H9 (cell line): ENCODE results near the gene DLG2. TPM values are rescaled to one million over a fixed set of nuclear protein-coding genes. Genes with fewer than 3 reads are reported as not detected.

ENCODE experiments used
- DNase-seq: peaks from one replicate; pipeline ENCODE4 v3.0.0-alpha.2; 2017
- H2AFZ ChIP-seq: one replicate; pipeline ENCODE4 v1.6.1; 2013; ENCODE audit warnings: mild to moderate bottlenecking, low read length, control low read depth, moderate library complexity
- H2AK5ac ChIP-seq: 2 replicates; pipeline ENCODE4 v1.6.1; 2013; ENCODE audit warnings: low read length, control low read depth, mixed read lengths; ENCODE audit not compliant: insufficient read length
- H2BK120ac ChIP-seq: one replicate; pipeline ENCODE4 v1.6.1; 2013; ENCODE audit warnings: low read depth, mild to moderate bottlenecking, low read length, control low read depth, inconsistent platforms; ENCODE audit not compliant: poor library complexity, severe bottlenecking
- H2BK12ac ChIP-seq: 2 replicates; pipeline ENCODE4 v1.6.1; 2013; ENCODE audit warnings: low read length, control low read depth, mixed read lengths, low read depth; ENCODE audit not compliant: insufficient read length
- H2BK15ac ChIP-seq: 2 replicates; pipeline ENCODE4 v1.6.1; 2013; ENCODE audit warnings: low read depth, low read length, control low read depth
- H2BK20ac ChIP-seq: one replicate; pipeline ENCODE4 v1.6.1; 2013; ENCODE audit warnings: low read depth, mild to moderate bottlenecking, low read length, control low read depth, inconsistent platforms; ENCODE audit not compliant: poor library complexity, severe bottlenecking
- H2BK5ac ChIP-seq: 2 replicates; pipeline ENCODE4 v1.6.1; 2013; ENCODE audit warnings: low read length, control low read depth, mixed read lengths; ENCODE audit not compliant: insufficient read length
- H3K14ac ChIP-seq: 2 replicates; pipeline ENCODE4 v1.6.1; 2013; ENCODE audit warnings: low read length, control low read depth; ENCODE audit not compliant: insufficient read depth
- H3K18ac ChIP-seq: 2 replicates; pipeline ENCODE4 v1.6.1; 2013; ENCODE audit warnings: low read depth, mild to moderate bottlenecking, mixed read lengths, low read length, control low read depth; ENCODE audit not compliant: insufficient read length
- H3K23ac ChIP-seq: 2 replicates; pipeline ENCODE4 v1.6.1; 2013; ENCODE audit warnings: low read length, control low read depth, mixed read lengths, low read depth; ENCODE audit not compliant: insufficient read length
- H3K23me2 ChIP-seq: 2 replicates; pipeline ENCODE4 v1.6.1; 2013; ENCODE audit warnings: low read depth, mild to moderate bottlenecking, mixed read lengths, low read length, control low read depth; ENCODE audit not compliant: insufficient read length, poor library complexity, severe bottlenecking
- H3K27ac ChIP-seq: 2 replicates; pipeline ENCODE4 v1.5.1; 2013; ENCODE audit warnings: low read length, control low read depth, mixed read lengths, low read depth; ENCODE audit not compliant: insufficient read length
- H3K27me3 ChIP-seq: 2 replicates; pipeline ENCODE4 v1.6.1; 2013; ENCODE audit warnings: low read length, control low read depth, inconsistent platforms; ENCODE audit not compliant: insufficient read depth
- H3K4ac ChIP-seq: 2 replicates; pipeline ENCODE4 v1.6.1; 2013; ENCODE audit warnings: low read depth, mild to moderate bottlenecking, control low read depth, inconsistent platforms, low read length, moderate library complexity
- H3K4me1 ChIP-seq: 2 replicates; pipeline ENCODE4 v1.6.1; 2013; ENCODE audit warnings: low read length, control low read depth, inconsistent platforms; ENCODE audit not compliant: insufficient read depth
- H3K4me2 ChIP-seq: 2 replicates; pipeline ENCODE4 v1.6.1; 2013; ENCODE audit warnings: low read length, control low read depth, mixed read lengths; ENCODE audit not compliant: insufficient read length, insufficient read depth
- H3K56ac ChIP-seq: 2 replicates; pipeline ENCODE4 v1.6.1; 2013; ENCODE audit warnings: low read depth, mild to moderate bottlenecking, mixed read lengths, low read length, control low read depth; ENCODE audit not compliant: insufficient read length
- H3K79me1 ChIP-seq: 2 replicates; pipeline ENCODE4 v1.6.1; 2013; ENCODE audit warnings: low read depth, mild to moderate bottlenecking, moderate library complexity, low read length, control low read depth, inconsistent platforms; ENCODE audit not compliant: insufficient read depth, poor library complexity, severe bottlenecking
- H3K79me2 ChIP-seq: 2 replicates; pipeline ENCODE4 v1.6.1; 2013; ENCODE audit warnings: low read length, control low read depth, inconsistent platforms; ENCODE audit not compliant: insufficient read depth
- H3K9ac ChIP-seq: 2 replicates; pipeline ENCODE4 v1.6.1; 2013; ENCODE audit warnings: low read length, control low read depth, mixed read lengths; ENCODE audit not compliant: insufficient read length; ENCODE audit errors: extremely low read depth
- H3K9me3 ChIP-seq: one replicate; pipeline ENCODE4 v1.6.1; 2013; ENCODE audit warnings: low read depth, low read length, inconsistent platforms; ENCODE audit not compliant: control insufficient read depth
- H3T11ph ChIP-seq: one replicate; pipeline ENCODE4 v1.6.1; 2013; ENCODE audit warnings: mild to moderate bottlenecking, low read length, control low read depth, inconsistent platforms
- H4K20me1 ChIP-seq: one replicate; pipeline ENCODE4 v1.6.1; 2013; ENCODE audit not compliant: control insufficient read depth, insufficient read length, insufficient read depth
- H4K5ac ChIP-seq: 2 replicates; pipeline ENCODE4 v1.6.1; 2013; ENCODE audit warnings: low read depth, mild to moderate bottlenecking, mixed read lengths, low read length, control low read depth; ENCODE audit not compliant: insufficient read length
- H4K8ac ChIP-seq: replicated peaks from 2 replicates; pipeline ENCODE4 v1.6.1; 2013; ENCODE audit warnings: low read length, control low read depth, mixed read lengths, low read depth; ENCODE audit not compliant: insufficient read length
- H4K91ac ChIP-seq: 2 replicates; pipeline ENCODE4 v1.6.1; 2013; ENCODE audit warnings: low read depth, mild to moderate bottlenecking, moderate library complexity, mixed read lengths, low read length, control low read depth; ENCODE audit not compliant: insufficient read length
- H3K27ac Mint-ChIP-seq, 3 experiments: 2 replicates in 2 of 3; 3 replicates in 1 of 3; pipeline ENCODE4 v1.8.0; 2020 to 2021; ENCODE audit warnings: mixed read lengths in 3 of 3, mild to moderate bottlenecking in 1 of 3, moderate library complexity in 1 of 3
- H3K27me3 Mint-ChIP-seq: 2 replicates; pipeline ENCODE4 v1.8.0; 2021; ENCODE audit warnings: low read depth, mild to moderate bottlenecking, moderate library complexity, mixed read lengths
- H3K36me3 Mint-ChIP-seq, 3 experiments: 2 replicates in 2 of 3; 3 replicates in 1 of 3; pipeline ENCODE4 v1.8.0; 2020 to 2021; ENCODE audit warnings: low read depth in 3 of 3, mixed read lengths in 3 of 3; ENCODE audit not compliant: insufficient read depth in 1 of 3
- H3K4me1 Mint-ChIP-seq, 2 experiments: 2 replicates each; pipeline ENCODE4 v1.8.0; 2020; ENCODE audit warnings: mixed read lengths in 2 of 2
- H3K4me3 Mint-ChIP-seq, 2 experiments: 2 replicates in 1 of 2; 3 replicates in 1 of 2; pipeline ENCODE4 v1.8.0; 2020 to 2021; ENCODE audit warnings: mild to moderate bottlenecking in 2 of 2, mixed read lengths in 2 of 2, moderate library complexity in 1 of 2
- H3K9me3 Mint-ChIP-seq, 2 experiments: 2 replicates in 1 of 2; 3 replicates in 1 of 2; pipeline ENCODE4 v1.8.0; 2020; ENCODE audit warnings: mild to moderate bottlenecking in 2 of 2, mixed read lengths in 2 of 2, moderate library complexity in 1 of 2
- CTCF ChIP-seq: fragments of 200-600 bp; sonication (generic); conservative IDR thresholded peaks from 3 replicates; pipeline ENCODE4 v1.8.0; 2021; ENCODE audit warnings: antibody characterized with exemption, mild to moderate bottlenecking
- WGBS: extraction: QIAGEN DNeasy Blood & Tissue Kit; methylation state at CpG from one replicate; pipeline ENCODE4 v1.1.7; 2013; ENCODE audit warnings: missing lambda C conversion rate, low lambda C conversion rate, mixed read lengths; ENCODE audit not compliant: insufficient read length; ENCODE audit errors: extremely low coverage; 5-methylcytosine and 5-hydroxymethylcytosine counted together
- total RNA-seq: library from RNA; stranded (reverse); gene quantifications from 2 replicates; pipeline ENCODE4 v1.2.1, GENCODE V29; 2021

DLG2 gene
- total RNA-seq, 1 experiment from 2014 or later: 8.0 TPM

GRCh38 chr11:83438438-83438837, 2188.7 kb downstream of the DLG2 start:
- Histone ChIP-seq H3K18ac (peak overlapping the region; percentile 10), H3K27ac (no peak overlapping the region), H3K4me2 (no peak overlapping the region), H3K23me2 (no peaks in the 10 kb centered on the region), H3K56ac (no peak overlapping the region), H3K27me3 (no peaks in the 10 kb centered on the region), H4K20me1 (no peaks in the 10 kb centered on the region), H3K79me1 (no peaks in the 10 kb centered on the region), H2AK5ac (no peak overlapping the region), H3K9ac (no peak overlapping the region), H2BK20ac (no peak overlapping the region), H4K8ac (no peak overlapping the region), H3K14ac (no peak overlapping the region), H2BK120ac (no peak overlapping the region), H3K4me1 (peaks cover 3% of the 10 kb centered on the region; the same call in 1 of the 2 replicates), H3T11ph (no peak overlapping the region), H3K4ac (no peak overlapping the region; the same call in 1 of the 2 replicates), H4K91ac (no peak overlapping the region), H4K5ac (no peak overlapping the region), H2BK12ac (no peak overlapping the region), H2BK5ac (no peak overlapping the region), H3K9me3 (no peaks in the 10 kb centered on the region), H2AFZ (no peak overlapping the region), H3K23ac (no peak overlapping the region), H3K79me2 (no peaks in the 10 kb centered on the region), H2BK15ac (no peak overlapping the region)
- Mint-ChIP-seq H3K27ac (peak overlapping the region in 1 of 3 experiments; percentile 18; a peak in 1 of 7 replicates), H3K36me3 (no peaks in the 10 kb centered on the region), H3K4me3 (no peak overlapping the region), H3K9me3 (no peaks in the 10 kb centered on the region), H3K27me3 (no peaks in the 10 kb centered on the region), H3K4me1 (peaks cover 0 to 18% of the 10 kb centered on the region in 2 experiments)
- DNase-seq: no peak
- no peak for TF ChIP-seq CTCF
- no CpG with 5 or more reads among the region's 2 CpGs for WGBS
